Epithelial cell of proximal tubule (primary cell): ENCODE results near the gene SLC23A3. TPM values are rescaled to one million over a fixed set of nuclear protein-coding genes. Genes with fewer than 3 reads are reported as not detected.
A peak's percentile ranks its signal among the peaks of the same experiment; 100 is the strongest.

ENCODE experiments used
- DNase-seq: peaks from one replicate; pipeline ENCODE4 v3.0.0-alpha.2; 2011; ENCODE audit warnings: low read depth
- H3K4me3 ChIP-seq: 2 replicates; pipeline ENCODE4 v1.5.1; 2011; ENCODE audit warnings: low read depth, mild to moderate bottlenecking, low read length
- total RNA-seq: library from RNA; depleted of rRNA; stranded (reverse); fragments of >200 nt; gene quantifications from 2 replicates; pipeline ENCODE4 v1.2.3, GENCODE V29; 2015
- TF ChIP-seq, protein P1 (sequence below): conservative IDR thresholded peaks from 2 replicates; pipeline ENCODE4 v1.5.1; 2012; ENCODE audit warnings: low read depth, mild to moderate bottlenecking, low read length

SLC23A3 gene
- total RNA-seq, 1 donor from 2014 or later, result 0.06 TPM

DNA sequence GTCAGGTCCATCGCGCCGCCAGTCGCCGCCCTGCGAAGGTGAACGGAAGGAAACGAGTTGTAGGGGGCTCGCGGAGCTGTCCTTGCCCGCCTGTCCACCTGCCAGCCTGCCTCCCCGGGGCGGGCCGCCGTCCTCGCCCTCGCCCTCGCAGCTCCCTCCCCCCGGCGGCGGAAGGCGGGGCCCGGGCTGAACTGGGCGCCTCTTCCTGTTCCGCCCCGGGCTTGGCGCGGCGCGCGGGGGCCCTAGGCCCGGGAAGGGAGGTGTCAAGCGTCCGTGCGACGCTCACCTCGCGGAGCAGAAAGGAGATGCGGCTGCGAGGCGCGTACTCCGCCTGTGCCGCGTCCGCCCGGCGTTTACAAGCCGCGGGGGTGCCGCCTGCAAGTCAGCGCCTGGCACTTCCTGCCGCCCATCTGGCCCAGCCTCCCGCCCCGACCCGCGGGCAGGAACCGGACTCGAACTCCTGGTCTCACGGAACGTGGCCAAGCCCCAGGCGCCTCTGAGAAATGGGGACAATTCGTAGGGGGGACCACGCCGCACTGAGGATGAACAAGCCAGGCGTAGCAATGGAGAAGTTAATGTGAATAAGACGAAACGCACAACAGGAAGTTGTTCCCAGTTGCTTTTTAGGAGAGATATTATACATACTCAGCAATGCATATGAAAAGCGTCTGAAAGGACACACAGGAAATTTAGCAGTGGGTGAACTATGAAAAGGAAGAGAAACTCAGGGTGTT, 7.2 kb upstream of the SLC23A3 start, which contains the start of gene CNPPD1:
CNPPD1 (minus strand) TSS at position 108 of the 734 bp plus-strand sequence; CDS start at position 11, 97 bp downstream.
- TF ChIP-seq, protein P1, sequence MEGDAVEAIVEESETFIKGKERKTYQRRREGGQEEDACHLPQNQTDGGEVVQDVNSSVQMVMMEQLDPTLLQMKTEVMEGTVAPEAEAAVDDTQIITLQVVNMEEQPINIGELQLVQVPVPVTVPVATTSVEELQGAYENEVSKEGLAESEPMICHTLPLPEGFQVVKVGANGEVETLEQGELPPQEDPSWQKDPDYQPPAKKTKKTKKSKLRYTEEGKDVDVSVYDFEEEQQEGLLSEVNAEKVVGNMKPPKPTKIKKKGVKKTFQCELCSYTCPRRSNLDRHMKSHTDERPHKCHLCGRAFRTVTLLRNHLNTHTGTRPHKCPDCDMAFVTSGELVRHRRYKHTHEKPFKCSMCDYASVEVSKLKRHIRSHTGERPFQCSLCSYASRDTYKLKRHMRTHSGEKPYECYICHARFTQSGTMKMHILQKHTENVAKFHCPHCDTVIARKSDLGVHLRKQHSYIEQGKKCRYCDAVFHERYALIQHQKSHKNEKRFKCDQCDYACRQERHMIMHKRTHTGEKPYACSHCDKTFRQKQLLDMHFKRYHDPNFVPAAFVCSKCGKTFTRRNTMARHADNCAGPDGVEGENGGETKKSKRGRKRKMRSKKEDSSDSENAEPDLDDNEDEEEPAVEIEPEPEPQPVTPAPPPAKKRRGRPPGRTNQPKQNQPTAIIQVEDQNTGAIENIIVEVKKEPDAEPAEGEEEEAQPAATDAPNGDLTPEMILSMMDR, result no peak
- DNase-seq, result no peak
- peak within 1 kb of the TSS; percentile 92 for H3K4me3 ChIP-seq

DNA sequence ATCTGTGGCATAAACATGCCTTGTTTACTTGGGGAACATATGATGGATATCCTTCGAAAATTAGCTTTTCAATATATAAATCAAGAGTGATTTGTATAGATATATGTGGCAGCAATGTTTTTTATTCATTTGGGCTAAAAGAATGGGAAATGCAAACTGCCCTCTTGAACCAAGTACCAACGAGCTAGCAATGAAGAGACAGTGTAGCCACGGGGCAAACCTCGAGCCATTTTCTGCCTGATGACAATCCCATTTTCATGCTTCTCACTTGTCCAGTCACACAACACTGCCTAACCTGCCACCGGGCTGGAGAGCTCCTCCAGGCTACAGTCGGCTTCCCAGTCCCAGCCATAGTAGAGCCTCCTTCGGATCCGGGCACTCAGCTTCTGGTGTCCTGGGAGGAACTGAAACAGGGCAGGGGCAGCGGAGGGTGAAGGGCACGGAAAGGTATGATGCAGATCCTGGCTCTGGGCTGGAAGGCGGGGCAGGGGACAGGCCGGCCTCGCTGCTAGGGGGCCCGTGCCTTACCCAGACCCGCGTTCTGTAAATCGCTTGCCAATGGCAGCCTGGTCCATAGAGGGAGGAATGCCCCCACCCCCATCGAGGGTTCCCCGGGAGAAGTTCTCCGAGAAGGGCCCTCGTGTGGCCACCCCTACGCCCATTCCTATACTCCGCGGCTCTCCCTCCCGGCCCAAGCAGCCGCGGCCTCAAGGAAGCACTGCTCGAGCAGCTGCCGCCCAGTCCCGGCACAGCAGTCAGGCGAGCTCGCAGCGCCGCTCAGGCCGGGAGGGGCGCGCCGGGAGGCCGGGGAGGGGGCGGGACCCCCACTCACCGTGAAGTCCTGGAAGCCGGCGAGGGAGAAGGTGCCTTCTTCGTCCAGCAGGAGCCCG, 6.3 kb upstream of the SLC23A3 start:
- DNase-seq, result no peak
- H3K4me3 ChIP-seq, result peak overlapping the region; percentile 92
- TF ChIP-seq, protein P1, result peak; percentile 27

DNA sequence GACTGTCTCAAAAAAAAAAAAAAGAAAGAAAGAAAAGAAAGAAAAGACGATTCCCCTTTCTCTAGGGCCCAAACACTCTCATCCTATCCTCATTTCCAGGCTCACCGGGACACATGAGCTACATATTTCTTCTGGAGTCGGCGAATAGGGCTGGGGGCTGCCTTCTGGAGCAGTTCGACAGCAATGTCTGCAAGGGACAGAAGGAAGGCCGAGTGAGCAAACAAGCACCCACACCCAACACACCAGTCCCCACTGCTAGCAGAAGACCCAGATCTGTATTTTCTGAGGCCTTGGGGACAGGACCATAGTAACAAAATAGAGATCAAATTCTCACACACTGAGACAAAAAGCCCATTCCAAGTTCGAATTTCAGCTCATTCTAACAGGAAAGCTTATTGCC, 5.7 kb upstream of the SLC23A3 start:
- TF ChIP-seq, protein P1, result no peak
- peak overlapping the region; percentile 92 for H3K4me3 ChIP-seq
- DNase-seq, result no peak

DNA sequence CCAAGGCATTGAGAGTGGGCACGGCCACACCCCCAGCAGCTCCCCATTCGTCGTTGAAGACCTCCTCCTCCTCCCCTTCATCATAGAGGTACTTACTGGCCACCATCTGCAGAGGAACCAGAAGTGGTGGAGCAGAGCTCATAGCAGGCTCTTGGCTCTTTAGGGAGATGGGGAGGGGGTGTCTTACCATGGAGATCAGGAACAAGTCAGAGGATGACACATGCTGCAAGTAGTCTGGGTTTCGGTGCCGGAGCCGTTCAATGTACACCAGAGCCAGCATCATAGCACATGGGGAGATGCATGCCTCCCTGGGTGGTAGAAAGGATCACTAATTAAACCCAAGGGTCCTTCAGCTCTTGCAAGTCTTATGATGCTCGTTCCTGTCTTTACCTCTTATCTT, 5.0 kb upstream of the SLC23A3 start:
- H3K4me3 ChIP-seq, result peak overlapping the region; percentile 40
- TF ChIP-seq, protein P1, result no peak
- no peak for DNase-seq

DNA sequence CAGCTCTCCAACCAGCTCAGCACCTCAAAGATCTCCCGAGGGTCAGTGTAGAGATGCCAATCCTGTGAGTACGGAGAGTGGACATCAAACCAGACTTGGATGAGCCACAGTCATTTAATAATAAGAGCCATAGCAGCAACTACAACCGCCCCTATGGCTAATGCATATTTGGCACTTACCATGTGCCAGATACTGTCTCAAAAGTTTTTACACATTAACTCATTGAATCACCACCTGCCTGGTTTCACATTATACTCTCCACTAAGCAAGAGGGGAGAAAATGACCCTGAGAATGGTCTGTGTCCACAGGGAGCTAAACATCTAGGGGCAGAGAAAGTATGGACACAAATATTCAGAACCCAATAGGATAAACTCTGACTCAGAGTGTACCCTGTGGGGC, 4.3 kb upstream of the SLC23A3 start:
- peak overlapping the region; percentile 40 for H3K4me3 ChIP-seq
- no peak for DNase-seq
- TF ChIP-seq, protein P1, result no peak

DNA sequence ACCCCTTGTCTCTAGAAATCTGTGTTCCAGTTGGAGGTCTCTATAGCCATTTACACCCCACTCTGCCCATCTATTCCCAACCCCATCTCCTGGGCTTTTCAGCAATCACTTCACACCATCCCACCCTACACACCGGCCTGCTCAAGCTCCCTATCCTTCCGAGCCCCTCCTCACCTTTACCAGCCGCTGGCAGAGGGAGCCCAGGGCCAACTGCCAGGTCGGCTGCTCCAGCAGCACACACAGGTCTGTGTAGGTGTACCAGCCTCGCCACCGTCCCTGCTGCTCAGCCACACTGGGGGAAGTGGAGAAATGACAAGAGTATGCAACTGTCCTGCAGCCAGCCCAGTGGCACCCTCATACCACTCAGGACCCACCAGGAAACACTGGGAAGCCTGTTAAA, 3.3 kb upstream of the SLC23A3 start:
- TF ChIP-seq, protein P1, result no peak
- no peak overlapping the region for H3K4me3 ChIP-seq
- no peak for DNase-seq
